ENCODE measurements around the gene IL12RB2. TPM values are rescaled to one million over a fixed set of nuclear protein-coding genes. Genes with fewer than 3 reads are reported as not detected.

The IL12RB2 gene
- total and polyA plus RNA-seq, 2 experiments from 2014 or later: 0.79 to 1.7 TPM

- Histone ChIP-seq H3K4me1 (ENCODE audit: insufficient read depth) (peaks cover 27% of the 10 kb centered on the region), H3K36me3 (ENCODE audit: insufficient read depth) (no peaks in the 10 kb centered on the region), H3F3A (replicated peaks; ENCODE audit: low read depth) (no peaks in the 10 kb centered on the region), H3K27ac (ENCODE audit: low read depth) (no peak overlapping the region), H3K4me3 (no peak overlapping the region), H4K20me1 (replicated peaks; ENCODE audit: insufficient read depth) (no peaks in the 10 kb centered on the region), H3K9me2 (ENCODE audit: insufficient read depth) (peaks cover 9% of the 10 kb centered on the region), H3K4me2 (no peak overlapping the region), H3K27me3 (ENCODE audit: insufficient read depth) (no peaks in the 10 kb centered on the region), H3K79me2 (replicated peaks; ENCODE audit: insufficient read depth) (no peaks in the 10 kb centered on the region), H2AFZ (no peak overlapping the region; the same call in 1 of the 2 replicates)
- peaks cover 36% of the 10 kb centered on the region for H3K4me1 Mint-ChIP-seq
- H3K27me3 Mint-ChIP-seq (ENCODE audit: insufficient read depth, low read depth, poor library complexity): peaks cover 6% of the 10 kb centered on the region
- DNase-seq (ENCODE audit: low spot score): no peak
- no peak for TF ChIP-seq POLR2AphosphoS5 (IDR thresholded peaks at IDR 0.05; ENCODE audit: low read depth)
- TF ChIP-seq JUNB (IDR thresholded peaks at IDR 0.05; ENCODE audit: unreplicated experiment): no peak
- TF ChIP-seq ETS1 (IDR thresholded peaks at IDR 0.05): no peak
- no peak for TF ChIP-seq EZH2 (IDR thresholded peaks at IDR 0.05; ENCODE audit: low read depth, unreplicated experiment)
- no peak for TF ChIP-seq STAT1 (IDR thresholded peaks at IDR 0.05; ENCODE audit: unreplicated experiment)
- no peak for TF ChIP-seq ZNF114 (CRISPR knock-in tag; IDR thresholded peaks at IDR 0.05)
- TF ChIP-seq NANOG (IDR thresholded peaks at IDR 0.05; ENCODE audit: borderline replicate concordance): no peak
- TF ChIP-seq CTCF (conservative IDR thresholded peaks at IDR 0.05; ENCODE audit: low read depth in 2 of 2): no peak
- no peak for TF ChIP-seq CREB1 (CRISPR knock-in tag; IDR thresholded peaks at IDR 0.05; ENCODE audit: low read depth)
- TF ChIP-seq EZH2phosphoT487 (IDR thresholded peaks at IDR 0.05; ENCODE audit: unreplicated experiment): no peak
- no peak for TF ChIP-seq ZNF331 (CRISPR knock-in tag; IDR thresholded peaks at IDR 0.05; ENCODE audit: low read depth)
- ATAC-seq: no peak
- no peak overlapping the region for H3K27ac Mint-ChIP-seq
- no peaks in the 10 kb centered on the region for H3K9me3 Mint-ChIP-seq
- H3K4me3 Mint-ChIP-seq: no peak overlapping the region
- H3K36me3 Mint-ChIP-seq (ENCODE audit: low read depth): peaks cover 19% of the 10 kb centered on the region
Observed at GRCh38 chr1:67393737-67394136, 86.1 kb downstream of the IL12RB2 start.

GRCh38 chr1:67394548-67394947 is 86.9 kb downstream of the IL12RB2 start:
- peaks cover 22% of the 10 kb centered on the region for H3K36me3 Mint-ChIP-seq (ENCODE audit: low read depth)
- TF ChIP-seq POLR2AphosphoS5 (IDR thresholded peaks at IDR 0.05; ENCODE audit: low read depth): no peak
- no peak for TF ChIP-seq ETS1 (IDR thresholded peaks at IDR 0.05)
- TF ChIP-seq NANOG (IDR thresholded peaks at IDR 0.05; ENCODE audit: borderline replicate concordance): no peak
- TF ChIP-seq CREB1 (CRISPR knock-in tag; IDR thresholded peaks at IDR 0.05; ENCODE audit: low read depth): no peak
- TF ChIP-seq REST (IDR thresholded peaks at IDR 0.05; ENCODE audit: unreplicated experiment): no peak
- TF ChIP-seq STAT1 (IDR thresholded peaks at IDR 0.05; ENCODE audit: unreplicated experiment): no peak
- H3K27me3 Mint-ChIP-seq (ENCODE audit: insufficient read depth, low read depth, poor library complexity): peaks cover 6% of the 10 kb centered on the region

More at GRCh38 chr1:67394548-67394947, 86.9 kb downstream of the IL12RB2 start:
- peaks cover 9% of the 10 kb centered on the region for H3K9me2 ChIP-seq (ENCODE audit: insufficient read depth)
- no peak overlapping the region for H3K27ac Mint-ChIP-seq
- DNase-seq (ENCODE audit: low spot score) (no peak), ATAC-seq (no peak)
- peaks cover 28% of the 10 kb centered on the region for H3K4me1 ChIP-seq (ENCODE audit: insufficient read depth)
- no peak overlapping the region for H3K4me3 Mint-ChIP-seq
- H3K4me1 Mint-ChIP-seq: peaks cover 37% of the 10 kb centered on the region
- no peak overlapping the region for H2AFZ ChIP-seq
- H3K4me2 ChIP-seq: no peak overlapping the region
- no peaks in the 10 kb centered on the region for H3K79me2 ChIP-seq (replicated peaks; ENCODE audit: insufficient read depth)
- no peak overlapping the region for H3K4me3 ChIP-seq
- no peaks in the 10 kb centered on the region for H3K36me3 ChIP-seq (ENCODE audit: insufficient read depth)
- H3K9me3 Mint-ChIP-seq: no peaks in the 10 kb centered on the region
- H3F3A ChIP-seq (replicated peaks; ENCODE audit: low read depth): 0 out of 2 replicates have a peak, but pooled peaks cover 4% of the 10 kb centered on the region
- no peaks in the 10 kb centered on the region for H4K20me1 ChIP-seq (replicated peaks; ENCODE audit: insufficient read depth)
- H3K27ac ChIP-seq (ENCODE audit: low read depth): no peak overlapping the region
- no peaks in the 10 kb centered on the region for H3K27me3 ChIP-seq (ENCODE audit: insufficient read depth)
